Adrenal gland (tissue), 12 donors: Measurements from ENCODE around the gene NPFFR2. TPM values are rescaled to one million over a fixed set of nuclear protein-coding genes. Genes with fewer than 3 reads are reported as not detected.

Source experiments
- DNase-seq, 7 donors: peaks; one replicate each; pipeline ENCODE4 v3.0.0-alpha.2; 2019 to 2020
- H3K27ac ChIP-seq, 5 donors: fragments of 200-600 bp; sonication (generic) in 4 of 5; 1 replicate in 3 of 5; 2 replicates in 2 of 5; pipeline versions ENCODE4 v1.5.1 to v1.8.0; 2016 to 2020; ENCODE audit warnings: mild to moderate bottlenecking in 1 of 5
- H3K27me3 ChIP-seq: fragments of 200-600 bp; 2 replicates; pipeline ENCODE4 v1.8.0; 2021
- H3K36me3 ChIP-seq, 2 donors: fragments of 200-600 bp; replicated peaks in 1 of 2; 1 replicate in 1 of 2; 2 replicates in 1 of 2; pipeline versions ENCODE4 v1.5.1 to v1.8.0; 2018 to 2022
- H3K4me1 ChIP-seq, 2 donors: fragments of 200-600 bp; replicated peaks in 1 of 2; 1 replicate in 1 of 2; 2 replicates in 1 of 2; pipeline versions ENCODE4 v1.5.1 to v1.8.0; 2018 to 2021
- H3K4me3 ChIP-seq, 4 donors: fragments of 200-600 bp; sonication (generic) in 3 of 4; one replicate each; pipeline ENCODE4 v1.5.1; 2016 to 2018
- H3K9me3 ChIP-seq, 3 donors: fragments of 200-600 bp; sonication (generic) in 1 of 3; replicated peaks in 1 of 3; 1 replicate in 2 of 3; 2 replicates in 1 of 3; pipeline versions ENCODE4 v1.5.1 to v1.8.0; 2016 to 2021
- CTCF ChIP-seq, 6 experiments: fragments of 450-650 bp in 4 of 6; fragments of 200-600 bp in 2 of 6; sonication (generic) in 1 of 6; IDR thresholded peaks; 1 replicate in 5 of 6; 2 replicates in 1 of 6; pipeline versions ENCODE4 v1.5.1 to v1.8.0; 2016 to 2021; ENCODE audit warnings: antibody characterized with exemption in 6 of 6, mild to moderate bottlenecking in 2 of 6, moderate library complexity in 1 of 6
- POLR2A ChIP-seq, 2 donors: fragments of 450-650 bp; IDR thresholded peaks; one replicate each; pipeline ENCODE4 v1.6.1; 2017; ENCODE audit warnings: antibody characterized with exemption in 2 of 2, mild to moderate bottlenecking in 2 of 2, moderate library complexity in 1 of 2
- WGBS, 4 donors: extraction: QIAGEN DNeasy Blood & Tissue Kit in 2 of 4; methylation state at CpG; one replicate each; pipeline versions ENCODE4 v1.1.5 to v1.1.7; 2013 to 2017; 5-methylcytosine and 5-hydroxymethylcytosine counted together
- intact Hi-C, 2 donors: fragments of 100-400 bp; cut with DNase I; formaldehyde crosslinking; loops; one replicate each; pipeline versions ENCODE4 v1.14.1 to v1.15.0; 2022 to 2023
- polyA plus RNA-seq, 3 donors: library from polyadenylated mRNA; stranded (reverse); fragments of 200-250 nt in 2 of 3; fragments of 350-450 nt in 1 of 3; fragmentation: Illumina TruSeq in 1 of 3; extraction: RNeasy Lipid Tissue Mini Kit (QIAGEN cat#74804) in 1 of 3; gene quantifications; one replicate each; pipeline ENCODE4 v1.2.3, GENCODE V29; 2013 to 2014
- total RNA-seq, 9 donors: library from RNA; depleted of rRNA in 4 of 9; stranded (reverse); fragments of >200 nt in 4 of 9; fragments of 120-200 nt in 1 of 9; fragmentation: NEBNext Ultra II Directional in 1 of 9; extraction: Animal tissue kit (Norgen Biotek cat#: 25700) in 1 of 9; gene quantifications; one replicate each; pipeline versions ENCODE4 v1.1.0 to v1.2.4, GENCODE V29; 2013 to 2023
- donor health status: healthy with polysubstance abuse.
- donor health status: Bipolar disorder and iron deficiency.
- donor health status: DM: yes; HTN: yes; CAD: no.
- donor health status: DM: no; HTN: no; CAD: no.
- donor health status: DM: no; HTN: no; CAD: no.
- donor health status: DM: yes; HTN: yes; CAD: no.

Gene NPFFR2
- total and polyA plus RNA-seq, 12 donors: not detected

- Histone ChIP-seq H3K36me3 (no peaks in the 10 kb centered on the region), H3K4me3 (no peak overlapping the region), H3K27ac (no peak overlapping the region), H3K4me1 (no peaks in the 10 kb centered on the region), H3K9me3 (no peaks in the 10 kb centered on the region), H3K27me3 (no peaks in the 10 kb centered on the region)
- no peak for DNase-seq
- WGBS, 4 donors: 67 to 82% (median 76%) methylated on average over 2 of the region's 2 CpGs
- intact Hi-C loops: no loop called here
- no peak for TF ChIP-seq POLR2A (IDR thresholded peaks at IDR 0.05)
Observed at GRCh38 chr4:72006586-72006985, 25.2 kb upstream of the NPFFR2 start.

- Histone ChIP-seq H3K36me3 (no peaks in the 10 kb centered on the region), H3K27ac (no peak overlapping the region), H3K4me1 (no peaks in the 10 kb centered on the region), H3K4me3 (no peak overlapping the region), H3K9me3 (no peaks in the 10 kb centered on the region), H3K27me3 (no peaks in the 10 kb centered on the region)
- DNase-seq: no peak
- TF ChIP-seq CTCF (IDR thresholded peaks at IDR 0.05): no peak
- TF ChIP-seq POLR2A (IDR thresholded peaks at IDR 0.05): no peak
- intact Hi-C loops: no loop called here
Observed at GRCh38 chr4:72011906-72012305, 19.9 kb upstream of the NPFFR2 start.

- no peak for TF ChIP-seq CTCF (IDR thresholded peaks at IDR 0.05)
- no peak for TF ChIP-seq POLR2A (IDR thresholded peaks at IDR 0.05)
- no peaks in the 10 kb centered on the region for H3K9me3 ChIP-seq
- H3K4me1 ChIP-seq: no peaks in the 10 kb centered on the region
- intact Hi-C loops: no loop called here
- WGBS, 4 donors: 68 to 78% (median 76%) methylated on average over 3 of the region's 3 CpGs
- H3K4me3 ChIP-seq: no peak overlapping the region
- no peaks in the 10 kb centered on the region for H3K36me3 ChIP-seq
- H3K27ac ChIP-seq: no peak overlapping the region
- no peak for DNase-seq
- no peaks in the 10 kb centered on the region for H3K27me3 ChIP-seq
Observed at GRCh38 chr4:72016011-72016410, 15.8 kb upstream of the NPFFR2 start.

GRCh38 chr4:72019688-72020087 lies 12.1 kb upstream of the NPFFR2 start:
- WGBS, 4 donors: 45 to 57% (median 50%) methylated on average over 3 of the region's 3 CpGs
- no peaks in the 10 kb centered on the region for H3K4me1 ChIP-seq
- TF ChIP-seq POLR2A (IDR thresholded peaks at IDR 0.05): no peak
- no peak for TF ChIP-seq CTCF (IDR thresholded peaks at IDR 0.05)
- H3K9me3 ChIP-seq: no peaks in the 10 kb centered on the region
- intact Hi-C loops: no loop called here
- H3K27me3 ChIP-seq: no peaks in the 10 kb centered on the region
- no peak overlapping the region for H3K4me3 ChIP-seq
- no peak overlapping the region for H3K27ac ChIP-seq
- no peak for DNase-seq
- no peaks in the 10 kb centered on the region for H3K36me3 ChIP-seq

GRCh38 chr4:72022553-72022952 lies 9.2 kb upstream of the NPFFR2 start:
- Histone ChIP-seq H3K4me1 (no peaks in the 10 kb centered on the region), H3K27ac (no peak overlapping the region), H3K27me3 (no peaks in the 10 kb centered on the region), H3K36me3 (no peaks in the 10 kb centered on the region), H3K9me3 (no peaks in the 10 kb centered on the region), H3K4me3 (no peak overlapping the region)
- DNase-seq: no peak
- TF ChIP-seq POLR2A (IDR thresholded peaks at IDR 0.05) (no peak), CTCF (IDR thresholded peaks at IDR 0.05) (no peak)
- intact Hi-C loops: no loop called here
- WGBS, 4 donors: 67 to 80% (median 76%) methylated on average over 1 of the region's 1 CpG
